Gastroesophageal sphincter (tissue), 3 donors: ENCODE results near the gene LEO1.

Source experiments
- CTCF ChIP-seq, 4 experiments: fragments of 200-600 bp in 2 of 4; fragments of 450-650 bp in 2 of 4; sonication (generic) in 1 of 4; IDR thresholded peaks; one replicate each; pipeline ENCODE4 v1.5.1; 2017 to 2019; ENCODE audit warnings: antibody characterized with exemption in 4 of 4, mild to moderate bottlenecking in 2 of 4, moderate library complexity in 2 of 4
- POLR2A ChIP-seq, 2 donors: fragments of 450-650 bp; IDR thresholded peaks; one replicate each; pipeline ENCODE4 v1.6.1; 2017; ENCODE audit warnings: antibody characterized with exemption in 2 of 2, mild to moderate bottlenecking in 2 of 2, moderate library complexity in 1 of 2
- POLR2AphosphoS5 ChIP-seq: sonication (generic); formaldehyde crosslinking; IDR thresholded peaks from one replicate; pipeline ENCODE4 v1.6.1; 2017; ENCODE audit warnings: antibody characterized with exemption

GRCh38 chr15:51973220-51973619 is 1.6 kb upstream of the LEO1 start:
- TF ChIP-seq CTCF (IDR thresholded peaks at IDR 0.05) (no peak), POLR2A (IDR thresholded peaks at IDR 0.05) (no peak), POLR2AphosphoS5 (no peak)
